Upper lobe of left lung (tissue), 4 donors: ENCODE measurements around the gene LGI4.

ENCODE experiments used
- EP300 ChIP-seq, 4 donors: sonication (generic); formaldehyde crosslinking; IDR thresholded peaks; one replicate each; pipeline ENCODE4 v1.5.1; 2017; ENCODE audit warnings: antibody characterized with exemption in 4 of 4, control low read depth in 2 of 4
- POLR2A ChIP-seq, 4 donors: fragments of 450-650 bp; IDR thresholded peaks; one replicate each; pipeline ENCODE4 v1.5.1; 2016 to 2017; ENCODE audit warnings: antibody characterized with exemption in 4 of 4, mild to moderate bottlenecking in 2 of 4
- POLR2AphosphoS5 ChIP-seq, 2 donors: sonication (generic); formaldehyde crosslinking; IDR thresholded peaks; one replicate each; pipeline ENCODE4 v1.5.1; 2017; ENCODE audit warnings: antibody characterized with exemption in 2 of 2
- TF ChIP-seq, protein P1 (sequence below), 6 experiments: fragments of 450-650 bp in 4 of 6; fragments of 200-600 bp in 2 of 6; sonication (generic) in 2 of 6; IDR thresholded peaks; one replicate each; pipeline ENCODE4 v1.5.1; 2016 to 2019; ENCODE audit warnings: antibody characterized with exemption in 6 of 6

DNA sequence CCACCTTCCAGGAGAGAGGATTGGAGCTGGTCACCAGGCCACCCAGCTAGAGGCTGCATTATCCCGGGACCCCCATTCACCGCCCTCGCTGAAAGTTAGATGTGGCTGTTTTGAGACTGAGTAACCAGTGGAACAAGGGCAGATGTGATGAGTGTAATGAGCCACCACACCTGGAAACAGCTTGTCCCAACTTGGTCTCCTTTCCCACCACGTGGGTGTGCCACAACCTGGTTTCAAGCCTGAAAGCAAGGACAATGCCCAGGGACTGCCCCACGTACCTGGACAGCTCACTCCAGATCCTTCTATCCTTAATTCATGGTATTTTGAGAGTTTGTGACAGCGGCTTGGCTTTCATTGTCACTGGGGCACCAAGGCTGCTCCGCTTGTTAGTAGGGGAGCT, 7.0 kb downstream of the LGI4 start:
- TF ChIP-seq, protein P1, sequence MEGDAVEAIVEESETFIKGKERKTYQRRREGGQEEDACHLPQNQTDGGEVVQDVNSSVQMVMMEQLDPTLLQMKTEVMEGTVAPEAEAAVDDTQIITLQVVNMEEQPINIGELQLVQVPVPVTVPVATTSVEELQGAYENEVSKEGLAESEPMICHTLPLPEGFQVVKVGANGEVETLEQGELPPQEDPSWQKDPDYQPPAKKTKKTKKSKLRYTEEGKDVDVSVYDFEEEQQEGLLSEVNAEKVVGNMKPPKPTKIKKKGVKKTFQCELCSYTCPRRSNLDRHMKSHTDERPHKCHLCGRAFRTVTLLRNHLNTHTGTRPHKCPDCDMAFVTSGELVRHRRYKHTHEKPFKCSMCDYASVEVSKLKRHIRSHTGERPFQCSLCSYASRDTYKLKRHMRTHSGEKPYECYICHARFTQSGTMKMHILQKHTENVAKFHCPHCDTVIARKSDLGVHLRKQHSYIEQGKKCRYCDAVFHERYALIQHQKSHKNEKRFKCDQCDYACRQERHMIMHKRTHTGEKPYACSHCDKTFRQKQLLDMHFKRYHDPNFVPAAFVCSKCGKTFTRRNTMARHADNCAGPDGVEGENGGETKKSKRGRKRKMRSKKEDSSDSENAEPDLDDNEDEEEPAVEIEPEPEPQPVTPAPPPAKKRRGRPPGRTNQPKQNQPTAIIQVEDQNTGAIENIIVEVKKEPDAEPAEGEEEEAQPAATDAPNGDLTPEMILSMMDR (IDR thresholded peaks at IDR 0.05) = no peak
- no peak for TF ChIP-seq POLR2A (IDR thresholded peaks at IDR 0.05)
- no peak for TF ChIP-seq EP300 (IDR thresholded peaks at IDR 0.05)
- no peak for TF ChIP-seq POLR2AphosphoS5 (IDR thresholded peaks at IDR 0.05)
